Activated CD8-positive, alpha-beta memory T cell treated with anti-CD3 and anti-CD28 coated beads for 48 hours (primary cell): ENCODE data around the gene ITPKB.
"Not testable (repeated sequence)": the region's sequence is repeated elsewhere in the genome, so short reads cannot be mapped to it uniquely, and the experiment has no call there.

Experiments used
- DNase-seq, 3 experiments: peaks; one replicate each; pipeline ENCODE4 v3.0.0-alpha.2; 2020; ENCODE audit warnings: low read depth in 2 of 3, low spot score in 2 of 3

Gene ITPKB

GRCh38 chr1:226639631-226640061 is 99.4 kb downstream of the ITPKB start:
- no peak for DNase-seq

GRCh38 chr1:226639206-226639605 is 99.9 kb downstream of the ITPKB start:
- DNase-seq, result not testable (repeated sequence)

- no peak for DNase-seq
Measured at GRCh38 chr1:226638608-226639007, 100.5 kb downstream of the ITPKB start.

- no peak for DNase-seq
Measured at GRCh38 chr1:226638001-226638601, 101.0 kb downstream of the ITPKB start.

GRCh38 chr1:226637147-226637935 is 101.7 kb downstream of the ITPKB start:
- no peak for DNase-seq

- no peak for DNase-seq
Measured at GRCh38 chr1:226636847-226637096, 102.3 kb downstream of the ITPKB start.

- no peak for DNase-seq
Measured at GRCh38 chr1:226635456-226635941, 103.6 kb downstream of the ITPKB start.

GRCh38 chr1:226634611-226635246 is 104.4 kb downstream of the ITPKB start:
- no peak for DNase-seq

GRCh38 chr1:226634166-226634588 is 104.9 kb downstream of the ITPKB start:
- peak; percentile 64 to 87 (median 66) for DNase-seq

GRCh38 chr1:226633541-226634165 is 105.4 kb downstream of the ITPKB start:
- no peak for DNase-seq

GRCh38 chr1:226632922-226633351 is 106.1 kb downstream of the ITPKB start:
- no peak for DNase-seq

GRCh38 chr1:226632169-226632879 is 106.8 kb downstream of the ITPKB start:
- DNase-seq, result no peak

- no peak for DNase-seq
Measured at GRCh38 chr1:226631229-226632000, 107.7 kb downstream of the ITPKB start.

GRCh38 chr1:226630592-226630991 is 108.5 kb downstream of the ITPKB start:
- DNase-seq, result no peak

- no peak for DNase-seq
Measured at GRCh38 chr1:226629896-226630550, 109.1 kb downstream of the ITPKB start.

GRCh38 chr1:226629210-226629895 is 109.7 kb downstream of the ITPKB start:
- DNase-seq, result no peak

GRCh38 chr1:226628612-226629155 is 110.4 kb downstream of the ITPKB start:
- no peak for DNase-seq

- no peak for DNase-seq
Measured at GRCh38 chr1:226627924-226628611, 111.0 kb downstream of the ITPKB start.
